Choroid plexus epithelial cell (primary cell): ENCODE measurements around the gene CCDC142.

ENCODE experiments used
- DNase-seq: peaks from one replicate; pipeline ENCODE4 v3.0.0-alpha.2; 2010; ENCODE audit warnings: low read depth
- H3K4me3 ChIP-seq: 2 replicates; pipeline ENCODE4 v1.5.1; 2011; ENCODE audit warnings: low read depth, mild to moderate bottlenecking, control low read depth, low read length, moderate library complexity
- CTCF ChIP-seq: conservative IDR thresholded peaks from 2 replicates; pipeline ENCODE4 v1.5.1; 2011; ENCODE audit warnings: low read depth, mild to moderate bottlenecking, control low read depth, inconsistent platforms, low read length, moderate library complexity

The CCDC142 gene

GRCh38 chr2:74426181-74426758, 56.5 kb downstream of the CCDC142 start:
- TF ChIP-seq CTCF, result no peak
- DNase-seq, result no peak

GRCh38 chr2:74425523-74425922, 57.3 kb downstream of the CCDC142 start:
- H3K4me3 ChIP-seq, result no peak overlapping the region
- DNase-seq, result no peak
- no peak for TF ChIP-seq CTCF

More at GRCh38 chr2:74426181-74426758, 56.5 kb downstream of the CCDC142 start:
- H3K4me3 ChIP-seq, result no peak overlapping the region

- TF ChIP-seq CTCF, result no peak
- no peak for DNase-seq
- H3K4me3 ChIP-seq, result no peak overlapping the region
These were observed 57.8 kb downstream of the CCDC142 start for GRCh38 chr2:74424995-74425406.

GRCh38 chr2:74424139-74424992, 58.4 kb downstream of the CCDC142 start:
- DNase-seq, result no peak

More at GRCh38 chr2:74424139-74424992, 58.4 kb downstream of the CCDC142 start:
- no peak overlapping the region for H3K4me3 ChIP-seq
- no peak for TF ChIP-seq CTCF
